Stomach (tissue), 9 donors: ENCODE measurements around the gene LLGL1. TPM values are rescaled to one million over a fixed set of nuclear protein-coding genes. Genes with fewer than 3 reads are reported as not detected.

ENCODE experiments used
- DNase-seq, 2 donors: peaks; one replicate each; pipeline versions ENCODE4 v3.0.0 to v3.0.0-alpha.2; 2013 to 2019
- H3K27ac ChIP-seq, 5 donors: fragments of 200-600 bp in 4 of 5; sonication (generic) in 4 of 5; one replicate each; pipeline ENCODE4 v1.5.1; 2013 to 2019; ENCODE audit warnings: mild to moderate bottlenecking in 1 of 5, moderate library complexity in 1 of 5
- H3K27me3 ChIP-seq, 3 donors: fragments of 200-600 bp; sonication (generic); one replicate each; pipeline ENCODE4 v1.5.1; 2017 to 2019; ENCODE audit warnings: mixed run types in 1 of 3
- H3K36me3 ChIP-seq, 4 donors: fragments of 200-600 bp; sonication (generic); 1 replicate in 3 of 4; 2 replicates in 1 of 4; pipeline ENCODE4 v1.5.1; 2016 to 2019
- H3K4me1 ChIP-seq, 4 donors: fragments of 200-600 bp; sonication (generic); one replicate each; pipeline ENCODE4 v1.5.1; 2016 to 2019
- H3K4me3 ChIP-seq, 4 donors: fragments of 200-600 bp; sonication (generic) in 3 of 4; one replicate each; pipeline ENCODE4 v1.5.1; 2016 to 2019; ENCODE audit warnings: mild to moderate bottlenecking in 1 of 4
- H3K9me3 ChIP-seq, 4 donors: fragments of 200-600 bp; sonication (generic); one replicate each; pipeline ENCODE4 v1.5.1; 2016 to 2019
- EP300 ChIP-seq: sonication (generic); formaldehyde crosslinking; IDR thresholded peaks from one replicate; pipeline ENCODE4 v1.6.1; 2017; ENCODE audit warnings: antibody characterized with exemption
- POLR2A ChIP-seq, 4 donors: fragments of 450-650 bp; IDR thresholded peaks; one replicate each; pipeline ENCODE4 v1.6.1; 2016; ENCODE audit warnings: antibody characterized with exemption in 4 of 4, control low read depth in 2 of 4, mild to moderate bottlenecking in 1 of 4, moderate library complexity in 1 of 4
- POLR2AphosphoS5 ChIP-seq, 3 donors: sonication (generic); formaldehyde crosslinking; IDR thresholded peaks; one replicate each; pipeline ENCODE4 v1.6.1; 2016; ENCODE audit warnings: antibody characterized with exemption in 3 of 3
- WGBS, 5 donors: extraction: QIAGEN DNeasy Blood & Tissue Kit in 3 of 5; methylation state at CpG; one replicate each; pipeline versions ENCODE4 v1.1.5 to v1.1.7; 2013 to 2018; 5-methylcytosine and 5-hydroxymethylcytosine counted together
- intact Hi-C: fragments of 100-400 bp; cut with DNase I; formaldehyde crosslinking; loops from one replicate; pipeline ENCODE4 v1.15.1; 2023; ENCODE audit warnings: low total_unique reads
- polyA plus RNA-seq, 3 donors: library from polyadenylated mRNA; stranded (reverse); fragments of 200-250 nt; gene quantifications; one replicate each; pipeline ENCODE4 v1.2.3, GENCODE V29; 2013
- total RNA-seq, 5 donors: library from RNA; depleted of rRNA; stranded (reverse); fragments of >200 nt; gene quantifications; one replicate each; pipeline versions ENCODE4 v1.1.0 to v1.2.3, GENCODE V29; 2014 to 2016
- TF ChIP-seq, protein P1 (sequence below), 7 experiments: fragments of 450-650 bp in 4 of 7; fragments of 200-600 bp in 3 of 7; sonication (generic) in 3 of 7; IDR thresholded peaks; one replicate each; pipeline ENCODE4 v1.5.1; 2016 to 2019; ENCODE audit warnings: antibody characterized with exemption in 7 of 7, control low read depth in 2 of 7, mild to moderate bottlenecking in 1 of 7
- donor health status: healthy with polysubstance abuse.
- donor health status: Bipolar disorder and iron deficiency.
- donor health status: healthy.

LLGL1 gene
- total and polyA plus RNA-seq, 8 donors: 5.2 to 19.7 (median 9.6) TPM

DNA sequence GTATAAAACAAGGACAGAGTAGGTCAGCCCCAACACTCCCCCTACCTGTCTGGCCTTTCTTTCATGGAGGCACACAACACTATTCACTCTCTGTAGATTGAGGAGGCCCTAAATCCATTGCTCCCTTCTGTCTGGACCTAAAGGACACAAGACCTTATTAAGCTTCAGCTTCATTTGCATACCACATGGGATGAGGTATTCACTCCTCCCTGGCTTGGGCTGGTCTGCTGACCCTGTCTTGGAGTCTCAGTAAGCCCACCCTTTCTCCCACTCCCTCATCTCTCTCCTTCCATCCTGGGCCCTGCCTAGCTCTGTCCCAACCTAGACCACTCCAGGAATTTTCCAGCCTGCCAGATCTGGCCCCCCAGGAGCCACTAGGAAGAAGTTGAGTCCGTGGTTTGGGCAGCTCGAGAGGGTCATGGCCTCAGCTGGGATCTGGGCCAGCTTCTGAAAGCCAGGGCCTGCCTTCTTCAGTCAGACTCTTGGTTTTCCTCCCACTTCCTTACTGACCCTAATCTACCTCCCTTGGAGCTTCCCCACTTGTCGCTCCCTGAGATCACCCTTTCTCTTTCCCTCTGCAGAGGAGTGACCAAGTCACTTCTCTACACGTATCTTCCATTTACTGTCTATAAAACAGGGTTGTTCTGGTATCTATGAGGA lies 6.5 kb upstream of the LLGL1 start:
- H3K27me3 ChIP-seq: no peaks in the 10 kb centered on the region
- intact Hi-C loops: no loop called here
- H3K36me3 ChIP-seq: no peaks in the 10 kb centered on the region
- H3K9me3 ChIP-seq: no peaks in the 10 kb centered on the region
- TF ChIP-seq POLR2A (IDR thresholded peaks at IDR 0.05) (no peak), EP300 (no peak), POLR2AphosphoS5 (IDR thresholded peaks at IDR 0.05) (no peak)
- TF ChIP-seq, protein P1, sequence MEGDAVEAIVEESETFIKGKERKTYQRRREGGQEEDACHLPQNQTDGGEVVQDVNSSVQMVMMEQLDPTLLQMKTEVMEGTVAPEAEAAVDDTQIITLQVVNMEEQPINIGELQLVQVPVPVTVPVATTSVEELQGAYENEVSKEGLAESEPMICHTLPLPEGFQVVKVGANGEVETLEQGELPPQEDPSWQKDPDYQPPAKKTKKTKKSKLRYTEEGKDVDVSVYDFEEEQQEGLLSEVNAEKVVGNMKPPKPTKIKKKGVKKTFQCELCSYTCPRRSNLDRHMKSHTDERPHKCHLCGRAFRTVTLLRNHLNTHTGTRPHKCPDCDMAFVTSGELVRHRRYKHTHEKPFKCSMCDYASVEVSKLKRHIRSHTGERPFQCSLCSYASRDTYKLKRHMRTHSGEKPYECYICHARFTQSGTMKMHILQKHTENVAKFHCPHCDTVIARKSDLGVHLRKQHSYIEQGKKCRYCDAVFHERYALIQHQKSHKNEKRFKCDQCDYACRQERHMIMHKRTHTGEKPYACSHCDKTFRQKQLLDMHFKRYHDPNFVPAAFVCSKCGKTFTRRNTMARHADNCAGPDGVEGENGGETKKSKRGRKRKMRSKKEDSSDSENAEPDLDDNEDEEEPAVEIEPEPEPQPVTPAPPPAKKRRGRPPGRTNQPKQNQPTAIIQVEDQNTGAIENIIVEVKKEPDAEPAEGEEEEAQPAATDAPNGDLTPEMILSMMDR (IDR thresholded peaks at IDR 0.05): no peak
- peak overlapping the region in 2 of 5 donors; percentile 28 to 42 for H3K27ac ChIP-seq
- H3K4me1 ChIP-seq: peaks cover 0 to 24% (median 15%) of the 10 kb centered on the region in 4 donors
- DNase-seq: peak; percentile 49 to 60
- no peak overlapping the region for H3K4me3 ChIP-seq
- WGBS, 5 donors: 13 to 44% (median 20%) methylated on average over 4 of the region's 4 CpGs

DNA sequence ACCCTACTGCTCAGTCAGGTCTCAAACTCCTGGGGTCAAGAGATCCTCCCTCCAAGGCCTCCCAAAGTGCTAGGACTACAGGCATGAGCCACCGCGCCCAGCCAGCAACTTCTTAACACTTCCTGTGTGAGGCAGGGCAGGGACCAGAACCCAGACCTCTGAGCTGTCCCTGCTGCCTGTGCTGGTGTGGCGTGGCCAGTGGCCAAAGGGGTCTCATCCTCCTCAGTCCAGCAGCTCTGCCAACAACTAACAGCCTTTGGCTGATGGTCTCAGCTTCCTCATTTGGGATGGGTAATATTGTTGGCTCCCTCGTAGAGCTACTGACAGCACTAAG lies 1.4 kb upstream of the LLGL1 start:
- H3K4me3 ChIP-seq: no peak overlapping the region
- DNase-seq: peak in 1 of 2 donors; percentile 49
- H3K27me3 ChIP-seq: no peaks in the 10 kb centered on the region
- H3K4me1 ChIP-seq: peaks cover 16 to 30% (median 26%) of the 10 kb centered on the region in 4 donors
- H3K9me3 ChIP-seq: no peaks in the 10 kb centered on the region
- no peaks in the 10 kb centered on the region for H3K36me3 ChIP-seq
- whole genome bisulfite sequencing, 5 donors: 86 to 97% (median 90%) methylated on average over 3 to 4 of the region's 4 CpGs
- intact Hi-C loops: no loop called here
- no peak for TF ChIP-seq POLR2A (IDR thresholded peaks at IDR 0.05)
- no peak for TF ChIP-seq EP300
- TF ChIP-seq, protein P1 (IDR thresholded peaks at IDR 0.05): no peak
- no peak for TF ChIP-seq POLR2AphosphoS5 (IDR thresholded peaks at IDR 0.05)
- H3K27ac ChIP-seq: peak overlapping the region in 3 of 5 donors; percentile 67 to 73 (median 72)

DNA sequence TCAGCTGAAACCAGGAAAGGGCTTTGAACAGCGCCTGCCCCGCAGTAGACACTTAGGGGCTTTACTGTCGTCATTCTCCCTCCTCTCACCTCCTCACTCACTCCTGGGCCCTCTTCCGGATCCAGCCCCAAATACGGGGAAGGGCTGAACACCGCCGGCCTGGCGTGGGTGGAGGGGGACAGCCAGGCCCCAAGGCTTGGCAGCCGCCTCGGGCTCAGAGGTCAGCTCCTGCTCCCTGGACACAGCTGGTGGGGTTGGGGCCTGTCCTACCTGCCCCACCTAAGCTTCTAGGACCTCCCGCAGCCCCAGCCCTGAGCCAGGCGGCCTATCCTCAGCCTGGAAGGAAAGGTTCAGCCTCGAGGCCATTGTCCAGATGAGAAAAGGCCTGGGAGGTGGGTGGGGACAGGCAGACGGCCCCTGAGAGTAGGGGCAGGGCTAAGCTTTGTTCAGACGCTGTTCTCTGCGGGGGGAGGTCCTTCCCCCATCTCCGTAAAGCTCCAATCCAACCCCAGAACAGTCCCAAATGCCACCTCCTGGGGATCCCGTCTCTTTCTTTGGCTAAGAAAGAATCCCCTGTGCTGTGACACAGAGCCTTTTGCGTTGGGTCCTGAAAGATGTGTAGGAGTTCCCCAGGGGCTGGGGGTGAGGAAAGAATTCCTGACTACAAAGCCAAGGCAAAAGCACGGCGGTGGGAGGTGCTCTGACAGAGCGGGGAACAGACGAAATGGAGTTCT lies 881 bp upstream of the LLGL1 start:
- H3K4me3 ChIP-seq: peak overlapping the region; percentile 35 to 72 (median 66)
- WGBS, 5 donors: 47 to 53% (median 50%) methylated on average over 22 to 23 of the region's 23 CpGs
- DNase-seq: peak in 1 of 2 donors; percentile 69
- intact Hi-C loops: no loop called here
- TF ChIP-seq POLR2AphosphoS5 (IDR thresholded peaks at IDR 0.05) (no peak), POLR2A (IDR thresholded peaks at IDR 0.05) (no peak), EP300 (no peak)
- TF ChIP-seq, protein P1 (IDR thresholded peaks at IDR 0.05): no peak
- no peaks in the 10 kb centered on the region for H3K36me3 ChIP-seq
- H3K4me1 ChIP-seq: peaks cover 16 to 26% (median 22%) of the 10 kb centered on the region in 4 donors
- no peaks in the 10 kb centered on the region for H3K27me3 ChIP-seq
- peak overlapping the region in 4 of 5 donors; percentile 0 to 73 (median 70) for H3K27ac ChIP-seq
- no peaks in the 10 kb centered on the region for H3K9me3 ChIP-seq

DNA sequence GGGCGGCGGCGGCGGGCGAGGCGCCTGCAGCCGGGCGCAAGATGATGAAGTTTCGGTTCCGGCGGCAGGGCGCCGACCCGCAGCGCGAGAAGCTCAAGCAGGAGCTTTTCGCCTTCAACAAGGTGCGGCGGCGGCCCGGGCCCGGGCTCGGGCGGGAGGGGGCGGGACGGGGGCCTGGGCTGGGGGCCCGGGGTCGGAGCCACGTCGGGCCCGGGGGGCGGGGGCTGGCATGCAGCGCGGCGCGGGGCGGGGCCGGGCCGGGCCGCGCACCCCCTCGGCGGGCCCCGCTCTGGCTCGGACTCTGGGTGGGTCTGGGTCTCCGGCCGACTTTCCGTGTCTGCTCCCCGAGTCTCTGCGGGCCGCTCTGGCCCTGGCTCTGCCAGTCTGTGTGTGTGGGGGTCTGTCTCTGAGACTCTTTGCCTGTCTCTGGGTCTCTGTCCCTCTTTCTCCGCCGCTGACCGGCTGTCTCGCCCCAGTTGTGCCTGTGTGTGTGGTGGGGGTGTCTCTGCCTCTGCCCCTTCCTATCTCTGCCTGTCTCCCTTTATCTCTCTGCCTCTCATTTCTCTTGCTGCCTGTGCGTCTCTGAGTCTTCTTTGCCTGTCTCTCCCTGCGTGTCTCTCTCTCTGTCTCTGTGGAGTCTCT lies 328 bp downstream of the LLGL1 start:
- Histone ChIP-seq H3K9me3 (no peaks in the 10 kb centered on the region), H3K27me3 (no peaks in the 10 kb centered on the region), H3K27ac (peak overlapping the region in 2 of 5 donors; percentile 70 to 75), H3K4me1 (peaks cover 16 to 26% (median 22%) of the 10 kb centered on the region in 4 donors), H3K36me3 (no peaks in the 10 kb centered on the region), H3K4me3 (peak overlapping the region; percentile 63 to 72 (median 66))
- DNase-seq: no peak
- WGBS, 5 donors: 0 to 2% (median 0%) methylated on average over 6 to 53 of the region's 57 CpGs
- TF ChIP-seq, protein P1 (IDR thresholded peaks at IDR 0.05): no peak
- TF ChIP-seq POLR2AphosphoS5 (IDR thresholded peaks at IDR 0.05): no peak
- no peak for TF ChIP-seq EP300
- no peak for TF ChIP-seq POLR2A (IDR thresholded peaks at IDR 0.05)
- intact Hi-C loops: no loop called here
